GM15510 (cell line): Measurements from ENCODE around the gene ZFP14.

Source experiments
- POLR2A ChIP-seq: IDR thresholded peaks from 3 replicates; pipeline ENCODE4 v1.6.1; 2011; ENCODE audit warnings: borderline replicate concordance; ENCODE audit not compliant: insufficient read length; ENCODE audit errors: extremely low read depth

The ZFP14 gene

DNA sequence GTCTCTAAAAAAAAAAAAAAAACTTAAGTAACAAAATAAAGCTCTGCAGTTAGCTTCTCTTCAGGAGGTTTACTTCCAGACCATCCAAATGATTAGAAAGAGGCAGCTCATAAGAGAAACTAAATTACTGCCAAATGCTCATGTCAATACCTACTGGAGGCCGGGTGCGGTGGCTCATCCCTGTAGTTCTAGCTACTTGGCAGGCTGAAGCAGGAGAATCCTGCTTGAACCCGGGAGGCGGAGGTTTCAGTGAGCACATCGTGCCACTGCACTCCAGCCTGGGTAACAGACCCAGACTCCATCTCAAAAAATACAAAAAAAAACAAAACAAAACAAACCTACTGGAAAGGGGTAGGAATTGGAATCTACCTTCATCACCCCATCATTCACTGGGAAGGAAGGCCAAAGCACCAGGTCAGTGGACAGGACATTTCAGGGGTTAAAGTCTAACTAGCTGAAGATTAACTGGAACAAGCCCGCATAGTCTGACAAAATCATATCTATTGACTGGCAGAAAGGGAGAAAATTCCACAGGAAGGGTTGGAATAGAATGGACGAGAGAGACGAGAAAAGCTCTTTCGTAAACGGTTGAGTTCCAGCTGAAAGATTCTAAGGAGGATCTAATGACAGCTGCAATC, 1.3 kb downstream of the ZFP14 start:
- TF ChIP-seq POLR2A, result no peak

DNA sequence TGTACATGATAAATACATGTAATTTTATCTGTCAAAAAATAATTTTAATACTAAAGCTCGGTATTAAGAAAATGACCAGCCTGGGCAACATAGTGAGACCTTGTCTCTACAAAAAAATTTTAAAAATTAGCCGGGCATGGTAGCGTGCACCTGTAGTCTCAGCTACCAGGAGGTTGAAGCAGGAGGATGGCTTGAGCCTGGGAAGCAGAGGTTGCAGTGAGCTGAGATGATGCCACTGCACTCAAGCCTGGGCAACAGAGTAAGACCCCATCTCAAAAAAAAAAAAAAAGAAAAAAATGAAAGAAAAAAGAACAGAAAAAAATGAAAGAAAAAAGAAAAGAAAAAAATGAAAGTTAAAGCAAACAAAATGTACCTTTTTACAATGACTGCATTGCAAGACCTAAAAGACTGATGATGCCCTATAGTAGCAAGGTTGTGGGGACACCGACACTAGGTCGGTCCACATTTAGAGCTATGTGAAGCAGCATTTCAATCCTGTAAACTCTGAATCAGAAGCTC, 5.3 kb downstream of the ZFP14 start:
- TF ChIP-seq POLR2A, result no peak

DNA sequence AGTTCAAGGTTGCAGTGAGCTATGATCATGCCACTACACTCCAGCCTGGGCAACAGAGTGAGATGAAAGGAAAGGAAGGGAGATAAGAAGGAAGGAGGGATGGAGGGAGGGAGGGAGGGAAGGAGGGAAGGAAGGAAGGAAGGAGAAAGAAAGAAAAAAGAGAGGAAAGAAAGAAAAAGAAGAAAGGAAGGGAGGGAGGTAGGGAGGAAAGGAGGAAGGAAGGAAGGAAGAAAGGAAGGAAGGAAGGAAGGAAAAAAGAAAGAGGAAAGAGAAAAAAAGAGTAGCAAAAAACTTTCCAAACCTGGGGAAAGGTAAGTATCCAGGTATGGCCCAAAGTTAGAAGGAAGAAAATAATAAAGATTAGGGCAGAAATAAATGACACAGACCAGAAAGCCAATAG, 7.1 kb downstream of the ZFP14 start:
- TF ChIP-seq POLR2A, result no peak

DNA sequence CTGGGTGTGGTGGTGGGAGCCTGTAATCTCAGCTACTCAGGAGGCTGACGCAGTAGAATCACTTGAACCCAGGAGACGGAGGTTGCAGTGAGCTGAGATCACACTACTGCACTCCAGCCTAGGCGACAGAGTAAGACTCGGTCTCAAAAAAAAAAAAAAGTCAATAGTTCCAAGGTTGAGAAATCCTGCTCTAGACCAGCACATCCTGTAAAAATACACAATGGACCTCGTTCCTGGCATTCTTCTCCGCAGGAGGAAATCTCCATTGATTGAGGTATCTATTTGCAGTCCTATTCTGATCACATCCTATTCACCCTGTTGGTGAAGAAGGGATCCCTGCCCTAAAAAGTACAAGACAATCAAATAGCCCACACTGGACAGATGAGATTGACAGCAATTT, 15.2 kb downstream of the ZFP14 start:
- no peak for TF ChIP-seq POLR2A

DNA sequence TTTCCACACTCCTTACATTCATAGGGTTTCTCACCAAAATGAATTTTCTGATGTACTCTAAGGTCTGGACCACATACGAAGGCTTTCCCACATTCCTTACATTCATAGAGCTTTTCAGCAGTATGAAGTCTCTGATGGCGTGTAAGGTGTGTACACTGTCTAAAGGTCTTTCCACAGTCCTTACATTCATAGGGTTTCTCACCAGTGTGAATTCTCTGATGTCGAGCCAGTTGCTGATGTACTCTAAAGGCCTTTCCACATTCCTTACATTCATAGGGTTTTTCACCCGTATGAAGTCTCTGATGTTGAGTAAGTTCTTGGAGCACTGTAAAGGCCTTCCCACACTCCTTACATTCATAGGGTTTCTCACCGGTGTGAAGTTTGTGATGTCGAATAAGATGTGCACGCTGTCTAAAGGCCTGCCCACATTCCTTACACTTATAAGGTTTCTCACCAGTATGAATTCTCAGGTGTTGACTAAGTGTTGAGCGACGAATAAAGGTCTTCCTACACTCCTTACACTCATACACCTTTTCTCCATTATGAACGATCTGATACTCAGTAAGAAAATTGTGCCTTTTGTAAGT, 38.1 kb downstream of the ZFP14 start:
- TF ChIP-seq POLR2A, result no peak

- peak; percentile 36 for TF ChIP-seq POLR2A
Measured at GRCh38 chr19:36331353-36332228, 47.4 kb downstream of the ZFP14 start.

DNA sequence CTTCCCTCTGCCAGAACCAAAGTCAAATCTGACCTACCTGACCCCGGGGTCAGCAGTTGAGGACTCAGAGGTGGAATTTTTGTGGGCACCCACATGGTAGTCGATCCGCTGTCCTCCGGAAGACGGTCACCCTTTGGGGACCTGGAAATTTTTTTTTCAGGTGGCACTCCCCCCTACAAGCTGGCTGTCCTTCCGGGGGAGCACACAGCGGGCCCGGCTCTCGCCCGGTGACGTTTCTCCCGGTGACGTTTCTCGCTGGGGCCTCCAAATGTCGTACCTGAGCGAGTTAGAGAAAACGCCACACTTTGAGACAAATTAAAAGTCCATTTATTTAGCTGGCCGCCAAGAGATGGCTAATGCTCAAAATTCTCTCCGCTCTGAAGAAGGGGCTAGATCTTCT, 48.8 kb downstream of the ZFP14 start:
- no peak for TF ChIP-seq POLR2A
